Tibial nerve (tissue), 4 donors: Measurements from ENCODE around the gene CAMTA1. TPM values are rescaled to one million over a fixed set of nuclear protein-coding genes. Genes with fewer than 3 reads are reported as not detected.

Experiments used
- DNase-seq, 2 donors: peaks; one replicate each; pipeline ENCODE4 v3.0.0-alpha.2; 2019; ENCODE audit warnings: low spot score in 2 of 2
- H3K27ac ChIP-seq, 4 donors: fragments of 200-600 bp; sonication (generic) in 3 of 4; one replicate each; pipeline ENCODE4 v1.5.1; 2017 to 2019; ENCODE audit warnings: mild to moderate bottlenecking in 1 of 4
- H3K27me3 ChIP-seq, 2 donors: fragments of 200-600 bp; sonication (generic) in 1 of 2; one replicate each; pipeline versions ENCODE4 v1.5.1 to v1.6.0; 2017 to 2019
- H3K36me3 ChIP-seq, 3 donors: fragments of 200-600 bp; sonication (generic); one replicate each; pipeline ENCODE4 v1.5.1; 2018 to 2019
- H3K4me1 ChIP-seq, 4 donors: fragments of 200-600 bp; sonication (generic) in 3 of 4; one replicate each; pipeline ENCODE4 v1.5.1; 2017 to 2019
- H3K4me3 ChIP-seq, 4 donors: fragments of 200-600 bp; sonication (generic) in 3 of 4; one replicate each; pipeline ENCODE4 v1.5.1; 2017 to 2019; ENCODE audit warnings: mild to moderate bottlenecking in 1 of 4, moderate library complexity in 1 of 4
- H3K9me3 ChIP-seq, 4 donors: fragments of 200-600 bp; sonication (generic) in 3 of 4; one replicate each; pipeline ENCODE4 v1.5.1; 2017 to 2019
- CTCF ChIP-seq, 5 experiments: fragments of 200-600 bp in 3 of 5; fragments of 450-650 bp in 2 of 5; sonication (generic) in 3 of 5; IDR thresholded peaks; one replicate each; pipeline ENCODE4 v1.5.1; 2016 to 2019; ENCODE audit warnings: antibody characterized with exemption in 5 of 5, mild to moderate bottlenecking in 3 of 5, moderate library complexity in 2 of 5
- EP300 ChIP-seq, 2 donors: sonication (generic); formaldehyde crosslinking; IDR thresholded peaks; one replicate each; pipeline ENCODE4 v1.6.1; 2017; ENCODE audit warnings: antibody characterized with exemption in 2 of 2, mild to moderate bottlenecking in 1 of 2
- POLR2A ChIP-seq, 2 donors: fragments of 450-650 bp; IDR thresholded peaks; one replicate each; pipeline ENCODE4 v1.6.1; 2017; ENCODE audit warnings: antibody characterized with exemption in 2 of 2, mild to moderate bottlenecking in 2 of 2, moderate library complexity in 2 of 2
- WGBS, 2 donors: methylation state at CpG; one replicate each; pipeline ENCODE4 v1.1.5; 2018; 5-methylcytosine and 5-hydroxymethylcytosine counted together
- total RNA-seq, 4 donors: library from RNA; depleted of rRNA; stranded (reverse); fragments of >200 nt; gene quantifications; one replicate each; pipeline ENCODE4 v1.1.0, GENCODE V29; 2016

Gene CAMTA1
- total RNA-seq, 4 donors from 2014 or later = 41.8 to 104 (median 87.2) TPM

- Histone ChIP-seq H3K27me3 (no peaks in the 10 kb centered on the region), H3K4me1 (no peaks in the 10 kb centered on the region), H3K9me3 (peaks cover 0 to 20% (median 0%) of the 10 kb centered on the region in 4 donors), H3K27ac (no peak overlapping the region), H3K36me3 (no peaks in the 10 kb centered on the region), H3K4me3 (no peak overlapping the region)
- TF ChIP-seq EP300 (IDR thresholded peaks at IDR 0.05) (no peak), POLR2A (IDR thresholded peaks at IDR 0.05) (no peak), CTCF (IDR thresholded peaks at IDR 0.05) (no peak)
- no peak for DNase-seq
Observed at GRCh38 chr1:7268983-7269382, 483.7 kb downstream of the CAMTA1 start.

- Histone ChIP-seq H3K4me1 (no peaks in the 10 kb centered on the region), H3K4me3 (no peak overlapping the region), H3K9me3 (peaks cover 0 to 20% (median 0%) of the 10 kb centered on the region in 4 donors), H3K36me3 (no peaks in the 10 kb centered on the region), H3K27ac (no peak overlapping the region), H3K27me3 (no peaks in the 10 kb centered on the region)
- TF ChIP-seq CTCF (IDR thresholded peaks at IDR 0.05) (no peak), EP300 (IDR thresholded peaks at IDR 0.05) (no peak)
- WGBS, 2 donors = 91 to 100% methylated on average over 1 of the region's 1 CpG
- no peak for DNase-seq
Observed at GRCh38 chr1:7269525-7269924, 484.3 kb downstream of the CAMTA1 start.

- no peak overlapping the region for H3K27ac ChIP-seq
- no peak for DNase-seq
- no peaks in the 10 kb centered on the region for H3K36me3 ChIP-seq
- 76 to 84% methylated on average over 3 of the region's 3 CpGs for WGBS, 2 donors
- no peaks in the 10 kb centered on the region for H3K4me1 ChIP-seq
- TF ChIP-seq EP300 (IDR thresholded peaks at IDR 0.05) = no peak
- no peak for TF ChIP-seq POLR2A (IDR thresholded peaks at IDR 0.05)
- TF ChIP-seq CTCF (IDR thresholded peaks at IDR 0.05) = no peak
- no peak overlapping the region for H3K4me3 ChIP-seq
- H3K27me3 ChIP-seq = no peaks in the 10 kb centered on the region
- H3K9me3 ChIP-seq = peaks cover 0 to 31% (median 0%) of the 10 kb centered on the region in 4 donors
Observed at GRCh38 chr1:7274256-7274655, 489.0 kb downstream of the CAMTA1 start.

- H3K4me3 ChIP-seq = no peak overlapping the region
- no peaks in the 10 kb centered on the region for H3K27me3 ChIP-seq
- no peak for DNase-seq
- no peak overlapping the region for H3K27ac ChIP-seq
- H3K4me1 ChIP-seq = no peaks in the 10 kb centered on the region
- peaks cover 0 to 21% (median 0%) of the 10 kb centered on the region in 4 donors for H3K9me3 ChIP-seq
- no peaks in the 10 kb centered on the region for H3K36me3 ChIP-seq
- 79 to 82% methylated on average over 2 of the region's 2 CpGs for WGBS, 2 donors
- no peak for TF ChIP-seq POLR2A (IDR thresholded peaks at IDR 0.05)
- no peak for TF ChIP-seq CTCF (IDR thresholded peaks at IDR 0.05)
- no peak for TF ChIP-seq EP300 (IDR thresholded peaks at IDR 0.05)
Observed at GRCh38 chr1:7278045-7278444, 492.8 kb downstream of the CAMTA1 start.

GRCh38 chr1:7278827-7279765, 493.8 kb downstream of the CAMTA1 start:
- Histone ChIP-seq H3K4me3 (no peak overlapping the region), H3K9me3 (peaks cover 0 to 21% (median 0%) of the 10 kb centered on the region in 4 donors), H3K36me3 (no peaks in the 10 kb centered on the region), H3K4me1 (no peaks in the 10 kb centered on the region), H3K27ac (no peak overlapping the region), H3K27me3 (no peaks in the 10 kb centered on the region)
- no peak for TF ChIP-seq POLR2A (IDR thresholded peaks at IDR 0.05)
- DNase-seq = no peak
- WGBS, 2 donors = 57 to 67% methylated on average over 12 to 16 of the region's 16 CpGs
